ENCODE results near the gene PTPRJ. TPM values are rescaled to one million over a fixed set of nuclear protein-coding genes. Genes with fewer than 3 reads are reported as not detected.

The PTPRJ gene
- total and polyA plus RNA-seq, 2 of the 4 experiments (the other 2 are of a cell fraction): 5.6 to 14.9 TPM

DNA sequence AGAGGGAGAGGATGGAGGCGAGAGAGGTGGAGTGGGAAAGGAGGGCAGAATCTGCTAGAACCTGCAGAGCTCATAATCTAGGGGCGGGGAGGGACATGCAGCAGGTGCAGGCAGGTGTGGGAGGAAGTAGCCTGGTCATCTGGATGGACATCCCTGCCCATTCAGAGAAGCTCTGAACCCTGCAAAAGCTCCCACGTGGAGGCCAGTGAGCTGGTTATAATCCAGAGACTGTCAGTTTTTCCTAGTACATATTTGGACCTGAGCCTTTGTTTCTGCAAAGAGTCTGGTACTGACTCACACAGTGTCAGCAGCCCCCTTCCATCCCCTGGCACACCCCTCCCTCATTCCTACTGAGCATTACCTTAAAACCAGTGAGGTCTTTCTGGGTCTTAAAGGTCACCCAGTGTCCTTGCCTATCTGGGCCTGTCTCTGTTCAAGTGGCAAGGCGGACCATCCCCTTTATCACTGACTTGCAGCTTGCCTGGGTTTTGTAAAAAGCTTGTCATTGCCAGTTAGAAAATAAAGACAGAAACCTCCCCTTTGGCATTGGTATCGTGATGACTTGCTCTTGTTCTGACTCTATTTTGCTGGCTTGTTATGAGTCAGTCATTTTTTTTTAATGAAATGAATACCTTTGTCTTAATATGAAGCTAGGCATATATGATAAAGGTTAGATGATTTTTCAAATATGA, 26.1 kb downstream of the PTPRJ start:
- Histone ChIP-seq H2BK20ac (ENCODE audit: low read depth, low read length) (peak overlapping the region; percentile 24; the same call in 1 of the 2 replicates), H4K20me1 (ENCODE audit: insufficient read depth, low read length) (peaks cover 20% of the 10 kb centered on the region), H4K91ac (ENCODE audit: insufficient read depth, low read depth, low read length) (peak overlapping the region; percentile 80), H2BK15ac (ENCODE audit: low read depth, low read length) (peak overlapping the region; percentile 90; the same call in 1 of the 3 replicates), H2AK5ac (ENCODE audit: low read depth, low read length) (peak overlapping the region; percentile 87; the same call in 1 of the 2 replicates), H3K79me1 (ENCODE audit: low read depth in 1 of 2, low read length in 2 of 2) (peaks cover 31 to 76% of the 10 kb centered on the region in 2 experiments), H3K9ac (ENCODE audit: low read depth, low read length) (no peak overlapping the region), H3K27ac (ENCODE audit: insufficient read depth, low read length) (peak overlapping the region; percentile 66), H3K9me1 (ENCODE audit: insufficient read depth, low read length) (peaks cover 27% of the 10 kb centered on the region), H3K4me3 (ENCODE audit: insufficient read depth, low read depth, low read length) (no peak overlapping the region), H3K27me3 (ENCODE audit: control insufficient read depth, insufficient read depth, low read length) (no peaks in the 10 kb centered on the region), H2AK9ac (replicated peaks; ENCODE audit: low read depth, low read length, poor library complexity) (peak overlapping the region; percentile 88), H3K4me1 (ENCODE audit: control insufficient read depth, insufficient read depth, low read length) (peaks cover 30% of the 10 kb centered on the region), H3K14ac (replicated peaks; ENCODE audit: low read depth, low read length) (no peak overlapping the region), H3K9me3 (ENCODE audit: control insufficient read depth, insufficient read depth, low read length) (no peaks in the 10 kb centered on the region), H3K23ac (ENCODE audit: low read depth, low read length) (no peak overlapping the region; the same call in 1 of the 2 replicates), H2BK120ac (ENCODE audit: low read depth, low read length) (peak overlapping the region; percentile 46; the same call in 1 of the 2 replicates), H2AFZ (replicated peaks; ENCODE audit: low read length, poor library complexity) (peak overlapping the region; percentile 81), H3K18ac (ENCODE audit: low read depth, low read length) (peak overlapping the region; percentile 63; the same call in 1 of the 2 replicates), H4K5ac (ENCODE audit: low read depth, low read length) (peak overlapping the region; percentile 62), H3K4me2 (ENCODE audit: low read depth, low read length) (peak overlapping the region; percentile 85), H3K36me3 (ENCODE audit: control insufficient read depth, insufficient read depth, low read length) (no peaks in the 10 kb centered on the region), H3K4ac (ENCODE audit: low read depth, low read length) (peak overlapping the region; percentile 62), H2BK5ac (ENCODE audit: low read depth, low read length, poor library complexity, severe bottlenecking) (peak overlapping the region; percentile 77), H4K8ac (ENCODE audit: low read depth in 2 of 2, low read length in 2 of 2) (peak overlapping the region; percentile 28 to 33; a peak in 3 of 4 replicates), H3K56ac (ENCODE audit: extremely low read depth, insufficient read depth, low read length) (no peak overlapping the region)
- ChIA-PET POLR2A (ENCODE audit: unreplicated experiment) (no interaction called here), CTCF (no interaction called here)
- no TSS peak for BruUV-seq (replicated peaks)
- intact Hi-C loops (cut with micrococcal nuclease) (no loop called here), dilution Hi-C loops (cut with HindIII; ENCODE audit: low sequenced_read_pairs, unreplicated experiment) (no loop called here), in situ Hi-C loops (cut with MboI; ENCODE audit: low sequenced_read_pairs) (no loop called here)
- WGBS, 2 experiments (ENCODE audit: extremely low coverage in 2 of 2, insufficient read length in 1 of 2): no CpG with 5 or more reads among the region's 5 CpGs
- peak; percentile 36 for ATAC-seq (ENCODE audit: low read depth)
- DNase-seq: peak; percentile 79
- no peak for TF ChIP-seq SMC3 (IDR thresholded peaks at IDR 0.05; ENCODE audit: low read depth, low read length)
- no peak for TF ChIP-seq RCOR1 (IDR thresholded peaks at IDR 0.05; ENCODE audit: insufficient replicate concordance, low read length)
- TF ChIP-seq POLR2A (IDR thresholded peaks at IDR 0.05; ENCODE audit: low read depth, low read length): no peak
- TF ChIP-seq MXI1 (IDR thresholded peaks at IDR 0.05; ENCODE audit: borderline replicate concordance, low read depth, low read length): peak; percentile 70; the same call in 1 of the 2 replicates
- peak; percentile 16; the same call in 1 of the 2 replicates for TF ChIP-seq USF2 (IDR thresholded peaks at IDR 0.05; ENCODE audit: low read depth, low read length)
- TF ChIP-seq FOS (IDR thresholded peaks at IDR 0.05; ENCODE audit: low read depth, low read length): peak; percentile 5; the same call in 1 of the 2 replicates
- TF ChIP-seq NFE2L2 (IDR thresholded peaks at IDR 0.05; ENCODE audit: low read depth, low read length): peak; percentile 62
- TF ChIP-seq BHLHE40 (IDR thresholded peaks at IDR 0.05; ENCODE audit: low read depth, low read length): no peak
